Kidney (tissue), 14 donors: ENCODE data around the gene ZNF830. TPM values are rescaled to one million over a fixed set of nuclear protein-coding genes. Genes with fewer than 3 reads are reported as not detected.
A peak's percentile ranks its signal among the peaks of the same experiment; 100 is the strongest.

Experiments used
- DNase-seq, 5 donors: peaks; one replicate each; pipeline ENCODE4 v3.0.0-alpha.2; 2013 to 2020
- FAIRE-seq: peaks from 2 replicates; lab custom pipeline; 2012; peaks lifted over from hg19 to GRCh38; lab: Jason Lieb, UNC
- H3K27ac ChIP-seq, 2 donors: one replicate each; pipeline ENCODE4 v1.7.0; 2013; ENCODE audit warnings: low read depth in 2 of 2, low read length in 2 of 2, inconsistent platforms in 1 of 2
- H3K27me3 ChIP-seq: one replicate; pipeline ENCODE4 v1.7.1; 2013; ENCODE audit warnings: low read length, inconsistent platforms; ENCODE audit not compliant: control insufficient read depth, insufficient read depth
- H3K36me3 ChIP-seq, 3 donors: one replicate each; pipeline versions ENCODE4 v1.7.0 to v1.7.1; 2013; ENCODE audit warnings: low read length in 3 of 3, control low read depth in 1 of 3, inconsistent platforms in 1 of 3; ENCODE audit not compliant: insufficient read depth in 3 of 3, control insufficient read depth in 2 of 3
- H3K4me1 ChIP-seq, 3 donors: one replicate each; pipeline versions ENCODE4 v1.7.0 to v1.7.1; 2013; ENCODE audit warnings: low read length in 3 of 3, inconsistent platforms in 1 of 3, low read depth in 1 of 3; ENCODE audit not compliant: control insufficient read depth in 2 of 3, insufficient read depth in 2 of 3
- H3K4me3 ChIP-seq, 3 donors: one replicate each; pipeline versions ENCODE4 v1.7.0 to v1.8.1; 2013; ENCODE audit warnings: low read length in 3 of 3, control low read depth in 1 of 3, inconsistent platforms in 1 of 3
- H3K9ac ChIP-seq, 3 donors: one replicate each; pipeline versions ENCODE4 v1.7.0 to v1.7.1; 2013; ENCODE audit warnings: low read length in 3 of 3, control low read depth in 1 of 3, inconsistent platforms in 1 of 3
- H3K9me3 ChIP-seq, 3 donors: one replicate each; pipeline versions ENCODE4 v1.7.0 to v1.7.1; 2013; ENCODE audit warnings: low read length in 3 of 3, control low read depth in 1 of 3, inconsistent platforms in 1 of 3; ENCODE audit not compliant: control insufficient read depth in 2 of 3, insufficient read depth in 1 of 3
- intact Hi-C: fragments of 100-400 bp; cut with DNase I; formaldehyde crosslinking; loops from one replicate; pipeline ENCODE4 v1.11.1; 2022
- polyA plus RNA-seq: library from polyadenylated mRNA; stranded (reverse); fragments of 350-450 nt; fragmentation: Illumina TruSeq; extraction: RNeasy Lipid Tissue Mini Kit (QIAGEN cat#74804); gene quantifications from one replicate; pipeline ENCODE4 v1.2.3, GENCODE V29; 2014; ENCODE audit warnings: low read depth, low replicate concordance; ENCODE audit not compliant: insufficient read depth
- total RNA-seq: library from RNA; stranded (reverse); fragmentation: NEBNext Ultra II Directional; extraction: Animal tissue kit (Norgen Biotek cat#: 25700); gene quantifications from one replicate; pipeline ENCODE4 v1.2.1, GENCODE V29; 2021
- TF ChIP-seq, protein P1 (sequence below): IDR thresholded peaks from 3 replicates; pipeline ENCODE4 v1.5.1; 2012; ENCODE audit warnings: mild to moderate bottlenecking, moderate library complexity, borderline replicate concordance; ENCODE audit not compliant: insufficient read depth; ENCODE audit errors: extremely low read depth
- donor health status: control.
- donor health status: control.
- donor health status: control.
- donor health status: control.
- donor health status: control.
- donor health status: DM: yes; HTN: yes; CAD: no.
- donor health status: Normal renal cell carcinoma (clear cell type).

The ZNF830 gene
- total and polyA plus RNA-seq, 2 donors from 2014 or later, result 10.0 to 16.8 TPM

- intact Hi-C loops, result no loop called here
- Histone ChIP-seq H3K36me3 (peaks cover 0 to 4% (median under 1%) of the 10 kb centered on the region in 3 donors), H3K27me3 (no peaks in the 10 kb centered on the region), H3K9ac (peak overlapping the region; percentile 83 to 90 (median 89)), H3K27ac (peak overlapping the region in 1 of 2 donors; percentile 24), H3K9me3 (no peaks in the 10 kb centered on the region), H3K4me1 (peaks cover 7 to 12% (median 8%) of the 10 kb centered on the region in 3 donors), H3K4me3 (peak overlapping the region; percentile 68 to 88 (median 83))
- DNase-seq (peak in 2 of 5 donors; percentile 44 to 49), FAIRE-seq (no peak)
- TF ChIP-seq, protein P1, sequence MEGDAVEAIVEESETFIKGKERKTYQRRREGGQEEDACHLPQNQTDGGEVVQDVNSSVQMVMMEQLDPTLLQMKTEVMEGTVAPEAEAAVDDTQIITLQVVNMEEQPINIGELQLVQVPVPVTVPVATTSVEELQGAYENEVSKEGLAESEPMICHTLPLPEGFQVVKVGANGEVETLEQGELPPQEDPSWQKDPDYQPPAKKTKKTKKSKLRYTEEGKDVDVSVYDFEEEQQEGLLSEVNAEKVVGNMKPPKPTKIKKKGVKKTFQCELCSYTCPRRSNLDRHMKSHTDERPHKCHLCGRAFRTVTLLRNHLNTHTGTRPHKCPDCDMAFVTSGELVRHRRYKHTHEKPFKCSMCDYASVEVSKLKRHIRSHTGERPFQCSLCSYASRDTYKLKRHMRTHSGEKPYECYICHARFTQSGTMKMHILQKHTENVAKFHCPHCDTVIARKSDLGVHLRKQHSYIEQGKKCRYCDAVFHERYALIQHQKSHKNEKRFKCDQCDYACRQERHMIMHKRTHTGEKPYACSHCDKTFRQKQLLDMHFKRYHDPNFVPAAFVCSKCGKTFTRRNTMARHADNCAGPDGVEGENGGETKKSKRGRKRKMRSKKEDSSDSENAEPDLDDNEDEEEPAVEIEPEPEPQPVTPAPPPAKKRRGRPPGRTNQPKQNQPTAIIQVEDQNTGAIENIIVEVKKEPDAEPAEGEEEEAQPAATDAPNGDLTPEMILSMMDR, result no peak
Measured at GRCh38 chr17:34981538-34982241, 20.4 kb downstream of the ZNF830 start.

GRCh38 chr17:34987232-34987631 lies 25.9 kb downstream of the ZNF830 start:
- TF ChIP-seq, protein P1, result no peak
- DNase-seq (no peak), FAIRE-seq (no peak)
- H3K4me1 ChIP-seq, result no peaks in the 10 kb centered on the region
- intact Hi-C loops, result no loop called here
- H3K9me3 ChIP-seq, result no peaks in the 10 kb centered on the region
- H3K27ac ChIP-seq, result no peak overlapping the region
- H3K36me3 ChIP-seq, result peaks cover 9 to 31% (median 20%) of the 10 kb centered on the region in 3 donors
- no peak overlapping the region for H3K9ac ChIP-seq
- no peaks in the 10 kb centered on the region for H3K27me3 ChIP-seq
- H3K4me3 ChIP-seq, result no peak overlapping the region

- TF ChIP-seq, protein P1, result no peak
- Histone ChIP-seq H3K27me3 (no peaks in the 10 kb centered on the region), H3K4me3 (no peak overlapping the region), H3K27ac (no peak overlapping the region), H3K36me3 (peaks cover 12 to 40% (median 30%) of the 10 kb centered on the region in 3 donors), H3K4me1 (no peaks in the 10 kb centered on the region), H3K9ac (no peak overlapping the region), H3K9me3 (no peaks in the 10 kb centered on the region)
- DNase-seq (no peak), FAIRE-seq (no peak)
- intact Hi-C loops, result no loop called here
Measured at GRCh38 chr17:34988644-34989043, 27.3 kb downstream of the ZNF830 start.
